ENCODE data around the gene MAP3K1.

GRCh38 chr5:56854920-56855319, 39.6 kb downstream of the MAP3K1 start:
- TF ChIP-seq GATA2 (IDR thresholded peaks at IDR 0.05; ENCODE audit: low read depth, low read length), result no peak
- TF ChIP-seq GATA3 (IDR thresholded peaks at IDR 0.05; ENCODE audit: low read depth, low read length), result no peak

All from SH-SY5Y (cell line).